ENCODE data around the gene DIO1. TPM values are rescaled to one million over a fixed set of nuclear protein-coding genes. Genes with fewer than 3 reads are reported as not detected.

The DIO1 gene
- total RNA-seq, 1 donor: not detected

DNA sequence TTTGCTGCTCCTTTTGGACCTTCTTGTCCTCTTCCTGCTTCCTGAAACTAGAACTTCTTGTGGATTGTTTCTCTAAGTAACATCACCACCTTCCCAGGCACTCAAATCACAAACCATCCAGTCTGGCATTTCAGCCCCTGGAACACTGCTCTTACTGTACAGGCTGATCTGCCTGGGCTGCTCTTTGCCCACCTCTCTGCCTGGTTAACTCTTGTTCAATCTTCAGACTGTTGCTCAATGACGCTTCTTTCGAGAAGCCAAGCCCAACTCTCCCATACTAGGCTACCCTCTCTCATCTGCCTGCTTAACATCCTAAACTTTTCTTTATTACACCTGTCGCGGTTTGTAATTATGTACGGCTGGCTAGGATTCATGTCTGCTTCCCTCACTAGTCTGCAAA, 657 bp downstream of the DIO1 start:
- H3K4me3 ChIP-seq (ENCODE audit: low read depth, low read length): no peak overlapping the region
- DNase-seq (ENCODE audit: low read depth): no peak
- TF ChIP-seq, protein P1, sequence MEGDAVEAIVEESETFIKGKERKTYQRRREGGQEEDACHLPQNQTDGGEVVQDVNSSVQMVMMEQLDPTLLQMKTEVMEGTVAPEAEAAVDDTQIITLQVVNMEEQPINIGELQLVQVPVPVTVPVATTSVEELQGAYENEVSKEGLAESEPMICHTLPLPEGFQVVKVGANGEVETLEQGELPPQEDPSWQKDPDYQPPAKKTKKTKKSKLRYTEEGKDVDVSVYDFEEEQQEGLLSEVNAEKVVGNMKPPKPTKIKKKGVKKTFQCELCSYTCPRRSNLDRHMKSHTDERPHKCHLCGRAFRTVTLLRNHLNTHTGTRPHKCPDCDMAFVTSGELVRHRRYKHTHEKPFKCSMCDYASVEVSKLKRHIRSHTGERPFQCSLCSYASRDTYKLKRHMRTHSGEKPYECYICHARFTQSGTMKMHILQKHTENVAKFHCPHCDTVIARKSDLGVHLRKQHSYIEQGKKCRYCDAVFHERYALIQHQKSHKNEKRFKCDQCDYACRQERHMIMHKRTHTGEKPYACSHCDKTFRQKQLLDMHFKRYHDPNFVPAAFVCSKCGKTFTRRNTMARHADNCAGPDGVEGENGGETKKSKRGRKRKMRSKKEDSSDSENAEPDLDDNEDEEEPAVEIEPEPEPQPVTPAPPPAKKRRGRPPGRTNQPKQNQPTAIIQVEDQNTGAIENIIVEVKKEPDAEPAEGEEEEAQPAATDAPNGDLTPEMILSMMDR (IDR thresholded peaks at IDR 0.05; ENCODE audit: insufficient read depth, low read depth, low read length): no peak

DNA sequence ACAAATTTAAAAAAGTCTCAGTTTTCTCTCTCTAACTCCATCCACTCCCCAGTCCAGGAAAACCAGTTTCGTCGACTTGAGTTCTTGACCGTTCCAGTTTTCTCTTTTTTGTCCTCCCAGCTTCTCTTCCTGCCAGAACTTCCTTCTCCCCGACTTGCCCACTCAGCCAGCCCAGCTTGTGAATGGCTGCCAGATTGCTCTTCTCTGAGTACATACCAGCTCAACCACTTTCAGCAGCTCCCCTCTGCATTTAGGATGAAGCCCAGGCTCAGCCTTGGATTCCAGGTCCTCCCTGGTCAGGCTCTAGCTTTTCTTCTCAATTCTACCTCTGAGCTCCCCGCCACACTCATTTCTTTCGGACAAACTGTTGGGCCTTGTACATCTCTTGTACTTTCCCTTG, 1.4 kb downstream of the DIO1 start:
- no peak for DNase-seq (ENCODE audit: low read depth)
- no peak overlapping the region for H3K4me3 ChIP-seq (ENCODE audit: low read depth, low read length)
- TF ChIP-seq, protein P1 (IDR thresholded peaks at IDR 0.05; ENCODE audit: insufficient read depth, low read depth, low read length): no peak

DNA sequence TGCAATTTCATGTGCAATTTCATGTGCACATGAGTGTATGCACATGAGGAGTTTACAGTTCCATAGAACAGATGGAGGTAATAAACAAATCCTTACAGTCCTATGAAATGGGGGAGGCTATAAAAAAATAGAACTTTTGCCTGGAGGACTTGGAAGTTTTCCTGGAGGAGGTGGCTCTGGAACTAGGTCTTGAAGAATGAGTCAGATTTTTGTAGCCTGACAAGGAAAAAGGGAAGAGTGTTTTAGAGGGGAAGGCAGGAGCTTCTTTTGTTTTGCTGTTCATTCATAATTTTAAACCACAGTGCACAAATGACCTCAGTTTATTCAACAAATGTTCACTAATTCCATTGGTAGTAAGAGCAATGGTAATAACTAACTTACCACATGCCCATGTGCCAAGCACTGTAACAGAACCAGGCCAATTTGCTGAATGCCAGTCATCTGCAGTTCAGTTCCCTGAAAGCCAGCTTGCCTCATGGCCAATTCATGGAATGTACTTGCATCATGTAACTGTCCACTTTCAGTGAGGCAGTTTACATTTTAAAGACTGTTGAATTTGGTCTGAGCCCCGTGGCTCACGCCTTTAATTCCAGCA, 2.7 kb downstream of the DIO1 start:
- TF ChIP-seq, protein P1 (IDR thresholded peaks at IDR 0.05; ENCODE audit: insufficient read depth, low read depth, low read length): no peak
- peak; percentile 91 for DNase-seq (ENCODE audit: low read depth)
- H3K4me3 ChIP-seq (ENCODE audit: low read depth, low read length): no peak overlapping the region

DNA sequence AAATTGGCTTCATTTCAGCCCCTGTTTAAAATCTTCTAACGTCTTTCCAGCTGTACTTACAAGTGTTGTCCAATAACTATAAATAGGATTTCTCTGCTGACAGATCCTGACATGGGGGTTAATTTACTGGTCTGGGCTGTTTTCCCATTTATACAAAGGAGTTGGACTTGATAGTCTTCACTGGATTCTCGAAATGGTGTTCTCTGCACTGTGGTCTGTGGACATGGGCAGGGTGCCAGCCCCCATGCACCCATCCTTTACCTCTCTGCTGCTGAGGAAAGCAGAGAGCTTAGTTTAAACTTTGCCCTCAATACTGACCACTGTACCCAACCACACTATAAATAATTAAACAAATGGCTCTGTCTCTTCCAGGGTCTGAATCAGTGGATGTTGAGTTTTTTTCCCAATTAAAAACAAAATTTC, 5.2 kb downstream of the DIO1 start:
- TF ChIP-seq, protein P1 (IDR thresholded peaks at IDR 0.05; ENCODE audit: insufficient read depth, low read depth, low read length): no peak
- peak; percentile 70 for DNase-seq (ENCODE audit: low read depth)

DNA sequence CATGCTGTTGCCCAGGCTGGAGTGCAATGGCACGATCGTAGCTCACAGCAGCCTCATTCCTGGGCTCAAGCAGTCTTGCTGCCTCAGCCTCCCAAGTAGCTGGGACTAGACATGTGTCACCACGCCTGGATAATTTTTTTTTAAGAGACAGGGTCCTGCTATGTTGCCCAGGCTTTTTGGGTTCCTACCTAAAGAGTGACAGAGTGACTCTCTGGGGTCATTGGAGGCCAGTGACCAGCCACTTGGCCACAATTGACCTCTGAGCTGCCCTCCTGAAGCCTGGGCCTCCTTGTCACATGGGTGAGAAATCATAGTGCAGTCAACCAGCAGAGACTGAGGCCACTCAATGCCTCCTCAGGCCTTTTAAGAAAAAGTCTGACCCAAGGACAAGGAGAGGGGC, 5.7 kb downstream of the DIO1 start:
- H3K4me3 ChIP-seq (ENCODE audit: low read depth, low read length): no peak overlapping the region
- TF ChIP-seq, protein P1 (IDR thresholded peaks at IDR 0.05; ENCODE audit: insufficient read depth, low read depth, low read length): no peak
- no peak for DNase-seq (ENCODE audit: low read depth)

More for the DNA sequence above, 5.2 kb downstream of the DIO1 start:
- no peak overlapping the region for H3K4me3 ChIP-seq (ENCODE audit: low read depth, low read length)

DNA sequence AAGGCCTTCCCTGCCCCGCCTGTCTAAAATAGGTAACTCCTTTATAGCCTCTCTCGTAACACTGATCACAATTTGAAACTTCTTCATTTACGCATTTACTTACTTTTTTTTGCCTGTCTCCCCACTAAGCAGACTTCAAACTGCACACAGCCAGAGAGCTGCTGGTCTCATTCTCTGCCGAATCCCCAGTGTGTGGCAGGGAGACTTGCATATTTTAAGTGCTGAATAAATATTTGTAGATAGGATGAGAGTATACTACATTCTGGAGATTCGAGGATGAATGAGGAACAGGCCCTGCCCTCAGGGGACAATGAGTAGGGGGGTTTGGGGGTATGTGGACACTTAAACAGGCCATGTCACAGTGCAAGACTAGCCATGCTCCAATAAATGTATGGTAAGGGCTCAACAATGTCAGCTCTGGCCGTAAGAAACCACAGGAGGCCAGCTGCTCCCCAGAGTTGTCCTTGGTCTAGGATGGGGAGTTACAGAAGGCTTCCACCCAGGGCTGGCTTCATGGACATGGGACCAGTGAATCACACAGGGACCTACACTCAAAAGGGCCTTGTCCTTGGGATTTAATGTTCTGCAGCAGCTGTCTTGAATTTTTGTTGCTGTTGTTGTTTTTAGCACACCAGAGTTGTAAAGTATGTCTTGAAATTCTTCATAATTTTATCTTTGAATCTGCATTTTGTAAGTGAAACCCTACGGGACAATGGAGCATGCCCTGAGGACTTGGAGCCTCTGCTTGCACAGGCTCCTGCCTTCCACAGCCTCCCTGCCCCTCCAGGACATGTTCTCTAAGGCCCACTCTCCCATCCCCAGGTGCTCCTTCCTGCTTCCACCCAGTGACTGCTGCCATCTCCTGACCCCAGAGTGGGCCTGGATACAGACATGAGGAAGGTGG, 8.5 kb downstream of the DIO1 start:
- no peak overlapping the region for H3K4me3 ChIP-seq (ENCODE audit: low read depth, low read length)
- peak; percentile 34 for DNase-seq (ENCODE audit: low read depth)
- TF ChIP-seq, protein P1 (IDR thresholded peaks at IDR 0.05; ENCODE audit: insufficient read depth, low read depth, low read length): no peak
